GM21447 (cell line): Measurements from ENCODE around the gene KRT84.
"Not testable (repeated sequence)": the region's sequence is repeated elsewhere in the genome, so short reads cannot be mapped to it uniquely, and the experiment has no call there.

Experiments used
- ATAC-seq: cut with Tn5 transposase; IDR thresholded peaks from one replicate; pipeline ENCODE4 v1.9.1; 2021; ENCODE audit not compliant: unreplicated experiment

KRT84 gene

DNA sequence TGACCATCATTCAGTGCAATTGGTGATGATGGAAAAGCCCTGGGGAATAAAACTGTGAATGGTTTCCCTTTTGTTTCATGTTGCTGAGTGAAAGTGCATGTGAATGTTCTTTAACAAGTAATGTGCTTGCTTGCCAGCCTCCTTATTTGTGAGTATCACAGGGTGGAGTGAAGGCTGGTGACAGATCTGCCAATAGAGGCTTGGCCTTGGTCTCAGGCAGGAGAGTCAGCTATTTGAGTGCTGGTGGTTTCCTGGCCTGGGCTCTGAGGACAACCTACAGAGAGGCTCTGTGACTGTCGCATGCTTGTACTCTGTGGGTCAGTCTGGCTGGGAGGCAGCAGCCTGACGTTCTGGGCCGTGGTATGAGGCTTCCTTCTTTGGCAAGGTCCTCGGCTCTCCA is 38.9 kb downstream of the KRT84 start:
- ATAC-seq = no peak

- ATAC-seq = not testable (repeated sequence)
Observed at GRCh38 chr12:52345041-52345440, 40.4 kb downstream of the KRT84 start.

DNA sequence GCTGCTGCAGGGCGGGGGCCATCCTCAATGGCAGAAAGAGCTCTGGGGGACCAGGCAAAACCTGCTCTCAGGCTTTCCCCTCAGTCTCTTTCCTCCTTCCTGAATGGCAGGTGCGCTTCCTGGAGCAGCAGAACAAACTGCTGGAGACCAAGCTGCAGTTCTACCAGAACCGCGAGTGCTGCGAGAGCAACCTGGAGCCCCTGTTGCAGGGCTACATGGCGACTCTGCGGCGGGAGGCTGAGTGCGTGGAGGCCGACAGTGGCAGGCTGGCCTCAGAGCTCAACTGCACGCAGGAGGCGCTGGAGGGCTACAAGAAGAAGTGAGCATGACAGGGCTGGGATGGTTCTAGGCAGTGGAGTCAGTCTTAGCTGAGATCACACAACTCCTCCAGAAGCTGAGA is 41.3 kb downstream of the KRT84 start:
- no peak for ATAC-seq

- ATAC-seq = no peak
Observed at GRCh38 chr12:52343550-52343949, 41.9 kb downstream of the KRT84 start.

DNA sequence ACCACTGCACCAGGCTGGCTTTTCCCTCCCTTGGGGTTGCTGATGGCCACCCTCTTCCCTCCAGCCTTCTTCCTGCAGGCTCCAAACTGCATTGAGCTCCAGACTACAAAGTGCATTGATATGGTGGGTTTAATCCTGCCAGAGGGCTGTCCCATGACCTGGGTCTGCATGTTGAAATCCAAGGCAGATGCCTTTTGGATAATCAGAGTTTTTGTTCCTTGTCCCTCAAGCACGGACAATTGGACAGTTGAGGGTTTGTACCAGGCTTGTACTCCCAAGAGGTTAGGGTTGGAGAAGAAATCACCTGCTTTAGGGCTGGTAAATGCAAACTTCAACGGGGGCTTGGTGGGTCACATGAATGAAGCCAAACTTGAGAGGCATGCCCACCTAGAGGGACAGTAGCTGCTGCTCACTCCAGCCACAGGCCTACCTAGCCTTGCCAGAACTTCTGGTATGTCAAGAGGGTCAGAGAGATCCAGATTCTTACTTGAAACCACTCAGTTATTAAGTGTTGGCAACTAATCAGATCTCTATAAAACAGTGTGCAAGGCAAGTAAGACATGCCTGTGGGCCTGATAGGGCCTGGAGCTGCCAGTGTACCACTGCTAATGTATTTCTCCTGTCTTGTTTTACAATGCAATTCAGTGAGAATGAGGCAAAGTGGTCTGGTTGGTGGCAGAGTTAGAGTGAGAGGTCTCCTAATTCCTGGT is 42.5 kb downstream of the KRT84 start:
- ATAC-seq = no peak

DNA sequence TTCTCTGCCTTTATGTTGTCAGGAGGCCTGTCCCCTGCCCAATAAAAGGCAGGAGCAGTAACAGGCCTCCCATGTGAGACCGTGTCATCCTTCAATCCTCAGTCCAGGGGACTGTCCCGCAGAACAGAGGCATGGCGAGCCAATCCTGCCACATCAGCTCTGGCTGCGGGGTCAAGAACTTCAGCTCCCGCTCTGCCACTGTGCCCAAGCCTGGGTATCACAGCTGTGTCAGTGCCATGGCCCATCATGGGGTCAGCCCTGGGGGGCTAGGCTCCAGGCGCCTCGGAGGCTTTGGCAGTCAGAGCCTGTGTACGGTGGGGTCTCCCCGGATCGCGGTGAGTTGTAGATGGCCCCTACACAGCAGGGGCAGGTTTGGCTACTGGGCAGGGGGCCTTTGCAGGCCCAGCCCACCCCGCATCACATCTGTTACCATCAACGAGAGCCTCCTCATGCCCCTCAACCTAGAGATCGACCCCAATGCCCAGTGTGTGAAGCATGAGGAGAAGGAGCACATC is 44.3 kb downstream of the KRT84 start:
- no peak for ATAC-seq

DNA sequence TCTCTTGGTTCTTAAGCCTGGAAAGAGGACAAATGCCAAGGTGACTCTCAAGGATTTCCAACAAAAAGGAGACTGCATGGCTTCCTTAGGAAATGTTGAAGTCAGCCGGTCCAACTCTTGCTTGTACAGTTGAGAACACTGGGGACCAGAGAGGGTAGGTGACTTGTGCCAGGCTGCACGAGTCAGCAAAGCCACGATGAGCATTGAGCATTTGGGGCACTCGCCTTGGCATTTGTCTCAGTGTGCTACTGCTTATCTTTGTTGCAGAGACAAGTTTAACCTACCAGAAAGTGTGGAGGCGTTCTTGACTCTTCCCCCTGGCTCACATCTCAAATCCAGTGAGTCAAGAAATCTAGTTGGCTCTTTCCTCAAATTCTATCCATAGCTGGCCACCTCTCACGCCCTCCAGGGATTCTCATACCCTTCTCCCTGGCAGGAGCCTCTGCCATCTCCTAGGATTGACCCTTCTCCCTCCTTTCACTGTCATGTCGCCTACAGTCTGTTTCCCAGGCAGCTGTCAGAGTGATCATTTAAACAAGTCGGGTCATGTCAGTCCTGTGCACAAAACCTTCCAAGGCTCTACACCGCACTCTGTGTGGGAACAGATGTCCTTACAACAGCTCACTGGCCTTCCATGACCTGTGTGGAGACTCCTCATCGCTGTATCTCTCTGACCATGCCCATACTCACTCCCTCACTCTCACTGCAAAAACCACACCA is 47.1 kb downstream of the KRT84 start:
- no peak for ATAC-seq

GRCh38 chr12:52337054-52337453 is 48.4 kb downstream of the KRT84 start:
- no peak for ATAC-seq

- no peak for ATAC-seq
Observed at GRCh38 chr12:52336641-52337040, 48.8 kb downstream of the KRT84 start.

DNA sequence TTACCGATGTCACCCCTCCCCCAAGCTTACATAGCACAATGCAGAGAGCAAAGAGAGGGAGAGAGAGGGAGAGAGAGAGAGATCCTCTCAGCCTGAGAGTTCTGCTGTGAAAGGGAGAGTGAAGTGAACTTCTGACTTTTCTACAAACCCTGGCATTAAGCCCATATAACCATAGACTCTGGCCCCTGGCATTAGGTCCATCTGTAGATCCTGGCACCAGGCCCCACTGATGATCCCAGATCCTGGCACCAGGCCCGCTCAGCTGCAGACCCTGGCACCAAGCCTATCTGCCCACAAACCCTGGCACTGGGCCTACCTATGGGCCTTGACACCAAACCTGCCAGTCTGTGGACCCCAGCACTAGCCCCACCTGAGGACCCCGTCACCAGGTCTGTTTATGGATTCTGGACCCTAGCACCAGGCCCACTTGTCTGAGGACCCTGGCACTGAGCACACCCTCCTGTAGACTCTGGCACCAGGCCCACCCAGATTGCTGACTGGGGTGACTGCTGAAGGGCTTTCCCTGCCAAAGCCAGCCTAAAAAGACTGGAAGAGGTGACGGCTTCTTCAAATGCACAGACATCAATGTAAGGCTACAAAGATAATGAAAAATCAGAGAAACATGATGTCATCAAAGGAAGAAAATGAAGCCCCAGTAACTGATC is 49.7 kb downstream of the KRT84 start:
- no peak for ATAC-seq

DNA sequence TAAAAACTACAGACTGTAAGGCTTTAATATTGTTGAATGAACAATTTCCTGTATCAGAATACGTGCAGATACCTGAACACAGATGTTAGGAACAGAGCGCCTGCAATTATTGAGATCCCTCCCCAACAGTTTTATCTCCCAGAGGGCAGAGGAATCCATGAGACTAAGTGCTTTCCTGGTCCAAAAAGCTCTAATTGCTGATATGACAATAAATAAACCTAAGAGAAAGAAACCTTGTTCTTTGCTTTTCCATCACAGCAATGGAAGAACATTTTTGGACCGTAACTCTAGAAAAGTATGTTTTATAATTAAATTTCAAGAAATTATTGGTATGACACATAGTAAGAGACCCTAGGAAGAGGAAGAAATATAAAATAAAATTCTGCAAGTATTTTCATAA is 51.3 kb downstream of the KRT84 start:
- ATAC-seq = no peak

GRCh38 chr12:52333321-52333720 is 52.1 kb downstream of the KRT84 start:
- no peak for ATAC-seq

DNA sequence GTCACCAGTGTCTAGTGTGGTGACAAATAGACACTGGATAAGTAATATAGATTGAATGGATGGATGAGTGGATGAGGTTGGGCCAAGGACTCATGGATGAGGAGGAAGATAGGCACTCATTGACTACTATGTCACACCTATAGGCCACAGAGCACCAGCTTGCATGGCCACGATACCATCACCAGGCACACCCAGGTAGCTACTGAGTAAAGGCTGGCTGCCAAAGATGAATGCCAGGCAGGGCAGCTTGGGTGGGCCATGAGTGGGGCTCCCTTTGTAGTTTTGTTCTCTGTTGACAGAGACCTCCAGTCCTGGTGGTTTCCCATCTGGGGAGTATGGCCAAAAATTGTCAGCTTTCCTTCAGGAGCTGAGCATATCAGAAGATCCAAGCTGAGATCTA is 53.1 kb downstream of the KRT84 start:
- ATAC-seq = no peak

DNA sequence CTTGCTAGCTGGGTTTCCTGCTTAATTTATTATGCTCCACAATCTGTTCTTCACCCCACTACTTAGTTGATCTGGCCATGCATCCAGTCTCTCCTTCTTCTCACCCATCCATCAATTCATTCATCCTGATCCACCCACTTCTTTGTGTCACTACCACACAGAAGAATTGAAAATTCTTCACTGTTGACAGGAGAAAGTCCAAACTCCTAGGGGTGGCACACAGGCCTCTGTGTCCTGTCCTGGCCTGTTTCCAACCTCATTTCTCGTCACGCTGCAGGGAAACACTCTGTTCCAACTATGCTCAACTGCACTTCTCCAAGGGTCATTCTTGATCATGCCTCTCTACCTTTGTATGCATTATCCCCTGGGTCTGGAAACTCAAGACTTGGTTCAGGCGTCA is 53.6 kb downstream of the KRT84 start:
- no peak for ATAC-seq

DNA sequence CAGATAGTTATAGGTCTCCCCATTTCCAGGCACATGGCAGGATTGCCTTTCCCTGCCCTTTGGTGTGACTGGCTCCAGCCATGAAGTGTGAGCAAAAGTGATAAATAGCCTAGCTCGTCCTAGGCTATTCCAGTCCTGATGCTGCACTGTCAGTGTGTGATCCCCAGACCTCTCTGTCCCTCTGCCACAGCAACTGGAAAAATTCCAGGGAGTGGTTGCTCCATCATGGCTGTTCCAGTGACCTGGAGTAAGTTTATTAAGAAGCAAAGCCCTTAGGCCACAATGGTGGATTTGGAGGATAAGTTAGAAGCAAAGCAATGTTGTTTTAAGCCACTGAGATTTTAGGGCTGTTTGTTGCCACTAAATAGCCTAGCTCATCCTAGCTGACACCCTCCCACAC is 54.4 kb downstream of the KRT84 start:
- ATAC-seq = no peak

DNA sequence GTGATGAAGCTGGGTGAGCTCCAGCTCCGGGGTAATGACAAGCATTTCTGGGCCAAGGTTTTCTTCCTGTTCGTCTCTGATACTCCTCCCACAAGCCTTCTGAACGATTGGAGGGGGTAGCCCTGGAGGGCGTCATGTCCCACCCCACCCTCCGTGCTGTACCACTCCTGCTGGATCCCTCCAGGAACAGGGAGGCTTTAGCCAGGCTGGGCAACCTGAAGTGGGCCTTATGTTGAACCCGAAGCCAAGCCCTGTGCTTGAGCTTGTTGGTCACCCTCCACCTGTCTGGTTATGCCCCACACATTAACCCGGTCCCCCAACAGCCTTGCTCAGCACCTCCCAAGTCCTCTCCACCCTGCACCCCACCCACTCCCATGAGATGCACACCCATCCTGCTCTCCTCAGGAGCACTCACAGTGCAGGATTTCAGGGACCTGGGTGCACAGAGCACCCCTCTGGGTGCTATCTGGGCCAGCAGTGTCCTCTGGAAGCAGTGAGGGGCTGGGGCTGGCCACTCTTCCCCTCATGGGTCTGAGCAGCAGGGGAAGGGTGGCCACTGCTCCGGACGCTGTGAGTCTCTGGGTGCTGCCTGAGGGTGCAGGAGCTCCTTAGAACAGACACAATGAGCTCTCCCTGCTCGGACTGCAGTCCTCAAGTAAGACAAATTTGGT is 57.5 kb downstream of the KRT84 start:
- no peak for ATAC-seq
